H9 (cell line): ENCODE data around the gene PCA3. TPM values are rescaled to one million over a fixed set of nuclear protein-coding genes. Genes with fewer than 3 reads are reported as not detected.

Experiments
- DNase-seq: peaks from one replicate; pipeline ENCODE4 v3.0.0-alpha.2; 2017
- H2AFZ ChIP-seq: one replicate; pipeline ENCODE4 v1.6.1; 2013; ENCODE audit warnings: mild to moderate bottlenecking, low read length, control low read depth, moderate library complexity
- H2AK5ac ChIP-seq: 2 replicates; pipeline ENCODE4 v1.6.1; 2013; ENCODE audit warnings: low read length, control low read depth, mixed read lengths; ENCODE audit not compliant: insufficient read length
- H2BK120ac ChIP-seq: one replicate; pipeline ENCODE4 v1.6.1; 2013; ENCODE audit warnings: low read depth, mild to moderate bottlenecking, low read length, control low read depth, inconsistent platforms; ENCODE audit not compliant: poor library complexity, severe bottlenecking
- H2BK12ac ChIP-seq: 2 replicates; pipeline ENCODE4 v1.6.1; 2013; ENCODE audit warnings: low read length, control low read depth, mixed read lengths, low read depth; ENCODE audit not compliant: insufficient read length
- H2BK15ac ChIP-seq: 2 replicates; pipeline ENCODE4 v1.6.1; 2013; ENCODE audit warnings: low read depth, low read length, control low read depth
- H2BK20ac ChIP-seq: one replicate; pipeline ENCODE4 v1.6.1; 2013; ENCODE audit warnings: low read depth, mild to moderate bottlenecking, low read length, control low read depth, inconsistent platforms; ENCODE audit not compliant: poor library complexity, severe bottlenecking
- H2BK5ac ChIP-seq: 2 replicates; pipeline ENCODE4 v1.6.1; 2013; ENCODE audit warnings: low read length, control low read depth, mixed read lengths; ENCODE audit not compliant: insufficient read length
- H3K14ac ChIP-seq: 2 replicates; pipeline ENCODE4 v1.6.1; 2013; ENCODE audit warnings: low read length, control low read depth; ENCODE audit not compliant: insufficient read depth
- H3K18ac ChIP-seq: 2 replicates; pipeline ENCODE4 v1.6.1; 2013; ENCODE audit warnings: low read depth, mild to moderate bottlenecking, mixed read lengths, low read length, control low read depth; ENCODE audit not compliant: insufficient read length
- H3K23ac ChIP-seq: 2 replicates; pipeline ENCODE4 v1.6.1; 2013; ENCODE audit warnings: low read length, control low read depth, mixed read lengths, low read depth; ENCODE audit not compliant: insufficient read length
- H3K23me2 ChIP-seq: 2 replicates; pipeline ENCODE4 v1.6.1; 2013; ENCODE audit warnings: low read depth, mild to moderate bottlenecking, mixed read lengths, low read length, control low read depth; ENCODE audit not compliant: insufficient read length, poor library complexity, severe bottlenecking
- H3K27ac ChIP-seq: 2 replicates; pipeline ENCODE4 v1.5.1; 2013; ENCODE audit warnings: low read length, control low read depth, mixed read lengths, low read depth; ENCODE audit not compliant: insufficient read length
- H3K27me3 ChIP-seq: 2 replicates; pipeline ENCODE4 v1.6.1; 2013; ENCODE audit warnings: low read length, control low read depth, inconsistent platforms; ENCODE audit not compliant: insufficient read depth
- H3K4ac ChIP-seq: 2 replicates; pipeline ENCODE4 v1.6.1; 2013; ENCODE audit warnings: low read depth, mild to moderate bottlenecking, control low read depth, inconsistent platforms, low read length, moderate library complexity
- H3K4me1 ChIP-seq: 2 replicates; pipeline ENCODE4 v1.6.1; 2013; ENCODE audit warnings: low read length, control low read depth, inconsistent platforms; ENCODE audit not compliant: insufficient read depth
- H3K4me2 ChIP-seq: 2 replicates; pipeline ENCODE4 v1.6.1; 2013; ENCODE audit warnings: low read length, control low read depth, mixed read lengths; ENCODE audit not compliant: insufficient read length, insufficient read depth
- H3K56ac ChIP-seq: 2 replicates; pipeline ENCODE4 v1.6.1; 2013; ENCODE audit warnings: low read depth, mild to moderate bottlenecking, mixed read lengths, low read length, control low read depth; ENCODE audit not compliant: insufficient read length
- H3K79me1 ChIP-seq: 2 replicates; pipeline ENCODE4 v1.6.1; 2013; ENCODE audit warnings: low read depth, mild to moderate bottlenecking, moderate library complexity, low read length, control low read depth, inconsistent platforms; ENCODE audit not compliant: insufficient read depth, poor library complexity, severe bottlenecking
- H3K79me2 ChIP-seq: 2 replicates; pipeline ENCODE4 v1.6.1; 2013; ENCODE audit warnings: low read length, control low read depth, inconsistent platforms; ENCODE audit not compliant: insufficient read depth
- H3K9ac ChIP-seq: 2 replicates; pipeline ENCODE4 v1.6.1; 2013; ENCODE audit warnings: low read length, control low read depth, mixed read lengths; ENCODE audit not compliant: insufficient read length; ENCODE audit errors: extremely low read depth
- H3K9me3 ChIP-seq: one replicate; pipeline ENCODE4 v1.6.1; 2013; ENCODE audit warnings: low read depth, low read length, inconsistent platforms; ENCODE audit not compliant: control insufficient read depth
- H3T11ph ChIP-seq: one replicate; pipeline ENCODE4 v1.6.1; 2013; ENCODE audit warnings: mild to moderate bottlenecking, low read length, control low read depth, inconsistent platforms
- H4K20me1 ChIP-seq: one replicate; pipeline ENCODE4 v1.6.1; 2013; ENCODE audit not compliant: control insufficient read depth, insufficient read length, insufficient read depth
- H4K5ac ChIP-seq: 2 replicates; pipeline ENCODE4 v1.6.1; 2013; ENCODE audit warnings: low read depth, mild to moderate bottlenecking, mixed read lengths, low read length, control low read depth; ENCODE audit not compliant: insufficient read length
- H4K8ac ChIP-seq: replicated peaks from 2 replicates; pipeline ENCODE4 v1.6.1; 2013; ENCODE audit warnings: low read length, control low read depth, mixed read lengths, low read depth; ENCODE audit not compliant: insufficient read length
- H4K91ac ChIP-seq: 2 replicates; pipeline ENCODE4 v1.6.1; 2013; ENCODE audit warnings: low read depth, mild to moderate bottlenecking, moderate library complexity, mixed read lengths, low read length, control low read depth; ENCODE audit not compliant: insufficient read length
- H3K27ac Mint-ChIP-seq, 3 experiments: 2 replicates in 2 of 3; 3 replicates in 1 of 3; pipeline ENCODE4 v1.8.0; 2020 to 2021; ENCODE audit warnings: mixed read lengths in 3 of 3, mild to moderate bottlenecking in 1 of 3, moderate library complexity in 1 of 3
- H3K27me3 Mint-ChIP-seq: 2 replicates; pipeline ENCODE4 v1.8.0; 2021; ENCODE audit warnings: low read depth, mild to moderate bottlenecking, moderate library complexity, mixed read lengths
- H3K36me3 Mint-ChIP-seq, 3 experiments: 2 replicates in 2 of 3; 3 replicates in 1 of 3; pipeline ENCODE4 v1.8.0; 2020 to 2021; ENCODE audit warnings: low read depth in 3 of 3, mixed read lengths in 3 of 3; ENCODE audit not compliant: insufficient read depth in 1 of 3
- H3K4me1 Mint-ChIP-seq, 2 experiments: 2 replicates each; pipeline ENCODE4 v1.8.0; 2020; ENCODE audit warnings: mixed read lengths in 2 of 2
- H3K4me3 Mint-ChIP-seq, 2 experiments: 2 replicates in 1 of 2; 3 replicates in 1 of 2; pipeline ENCODE4 v1.8.0; 2020 to 2021; ENCODE audit warnings: mild to moderate bottlenecking in 2 of 2, mixed read lengths in 2 of 2, moderate library complexity in 1 of 2
- H3K9me3 Mint-ChIP-seq, 2 experiments: 2 replicates in 1 of 2; 3 replicates in 1 of 2; pipeline ENCODE4 v1.8.0; 2020; ENCODE audit warnings: mild to moderate bottlenecking in 2 of 2, mixed read lengths in 2 of 2, moderate library complexity in 1 of 2
- CTCF ChIP-seq: fragments of 200-600 bp; sonication (generic); conservative IDR thresholded peaks from 3 replicates; pipeline ENCODE4 v1.8.0; 2021; ENCODE audit warnings: antibody characterized with exemption, mild to moderate bottlenecking
- WGBS: extraction: QIAGEN DNeasy Blood & Tissue Kit; methylation state at CpG from one replicate; pipeline ENCODE4 v1.1.7; 2013; ENCODE audit warnings: missing lambda C conversion rate, low lambda C conversion rate, mixed read lengths; ENCODE audit not compliant: insufficient read length; ENCODE audit errors: extremely low coverage; 5-methylcytosine and 5-hydroxymethylcytosine counted together
- total RNA-seq: library from RNA; stranded (reverse); gene quantifications from 2 replicates; pipeline ENCODE4 v1.2.1, GENCODE V29; 2021

Gene PCA3
- total RNA-seq, 1 experiment from 2014 or later, result not detected

- Histone ChIP-seq H3K27ac (no peak overlapping the region), H2BK15ac (no peak overlapping the region), H3K18ac (no peak overlapping the region), H2BK120ac (no peak overlapping the region), H4K5ac (no peak overlapping the region), H3K9me3 (no peaks in the 10 kb centered on the region), H4K8ac (no peak overlapping the region), H2BK20ac (no peak overlapping the region), H3K9ac (no peak overlapping the region), H3K23me2 (no peaks in the 10 kb centered on the region), H4K91ac (no peak overlapping the region), H3K14ac (no peak overlapping the region), H2BK5ac (no peak overlapping the region), H3K4me1 (no peaks in the 10 kb centered on the region), H3K56ac (no peak overlapping the region), H3K23ac (no peak overlapping the region), H3K27me3 (no peaks in the 10 kb centered on the region), H3T11ph (no peak overlapping the region), H2BK12ac (no peak overlapping the region), H3K4ac (no peak overlapping the region), H4K20me1 (no peaks in the 10 kb centered on the region), H3K79me2 (no peaks in the 10 kb centered on the region), H3K4me2 (no peak overlapping the region), H3K79me1 (no peaks in the 10 kb centered on the region), H2AK5ac (no peak overlapping the region), H2AFZ (no peak overlapping the region)
- peaks cover 0 to 3% (median 0%) of the 10 kb centered on the region in 3 experiments; a peak in 1 of 7 replicates for H3K36me3 Mint-ChIP-seq
- no peaks in the 10 kb centered on the region; the same call in 1 of the 2 replicates for H3K27me3 Mint-ChIP-seq
- DNase-seq, result no peak
- no CpG with 5 or more reads among the region's 1 CpG for WGBS
- H3K9me3 Mint-ChIP-seq, result no peaks in the 10 kb centered on the region
- H3K4me3 Mint-ChIP-seq, result no peak overlapping the region
- H3K27ac Mint-ChIP-seq, result no peak overlapping the region
- TF ChIP-seq CTCF, result no peak
- no peaks in the 10 kb centered on the region for H3K4me1 Mint-ChIP-seq
Observed at GRCh38 chr9:76785501-76785900, 21.3 kb downstream of the PCA3 start.
